GM19455 (cell line): ENCODE measurements around the gene SETD4.
"Not testable (repeated sequence)": the region's sequence is repeated elsewhere in the genome, so short reads cannot be mapped to it uniquely, and the experiment has no call there.

Experiments
- ATAC-seq: cut with Tn5 transposase; IDR thresholded peaks from one replicate; pipeline ENCODE4 v1.9.1; 2021; ENCODE audit not compliant: unreplicated experiment

SETD4 gene

DNA sequence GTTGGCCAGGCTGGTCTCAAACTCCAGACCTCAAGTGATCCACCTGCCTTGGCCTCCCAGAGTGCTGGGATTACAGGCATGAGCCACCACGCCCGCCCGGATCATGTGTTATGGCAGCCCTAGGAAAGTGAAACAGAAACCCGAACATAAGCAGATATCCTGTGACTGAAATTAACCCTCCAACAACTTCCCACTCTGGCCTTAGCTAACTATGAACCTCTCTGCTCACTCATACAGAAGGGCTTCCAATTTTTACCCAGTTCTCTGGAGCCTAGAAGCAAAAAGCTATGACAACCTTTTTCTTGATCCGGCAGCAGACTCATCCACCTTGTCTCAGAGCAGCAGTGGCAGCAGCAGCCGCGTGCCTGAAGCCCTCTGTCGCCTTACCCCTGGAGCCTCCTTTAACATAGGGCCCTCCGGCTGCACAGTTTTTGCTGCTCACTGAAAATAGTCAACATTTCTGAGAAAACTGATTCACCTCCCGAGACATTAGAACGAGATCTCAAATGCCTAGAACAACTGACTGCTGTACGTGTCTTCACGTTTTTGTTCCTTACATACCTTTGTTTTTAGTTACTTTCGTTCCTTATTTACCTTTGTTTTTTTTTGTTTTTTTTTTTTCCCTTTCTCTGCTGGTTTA, 18.8 kb upstream of the SETD4 start:
- no peak for ATAC-seq

DNA sequence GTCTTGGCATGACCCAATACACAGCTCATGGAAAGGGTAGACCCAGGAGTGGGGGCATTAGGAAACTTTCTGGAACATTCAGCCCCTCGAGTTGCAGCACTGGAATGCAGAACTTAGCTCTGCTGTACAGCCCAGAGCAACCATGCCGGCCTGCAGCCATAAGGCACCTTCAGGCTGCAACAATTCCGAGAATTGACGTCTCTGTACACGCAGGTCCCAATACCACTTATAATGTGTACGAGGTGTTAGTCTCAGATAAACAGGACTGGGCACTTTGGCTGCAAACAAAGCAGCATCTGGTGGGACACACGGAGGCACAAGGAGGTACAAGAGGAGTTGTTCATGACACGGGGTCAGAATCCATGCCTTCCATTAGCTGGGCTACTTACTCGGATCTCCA, 17.4 kb upstream of the SETD4 start:
- no peak for ATAC-seq

DNA sequence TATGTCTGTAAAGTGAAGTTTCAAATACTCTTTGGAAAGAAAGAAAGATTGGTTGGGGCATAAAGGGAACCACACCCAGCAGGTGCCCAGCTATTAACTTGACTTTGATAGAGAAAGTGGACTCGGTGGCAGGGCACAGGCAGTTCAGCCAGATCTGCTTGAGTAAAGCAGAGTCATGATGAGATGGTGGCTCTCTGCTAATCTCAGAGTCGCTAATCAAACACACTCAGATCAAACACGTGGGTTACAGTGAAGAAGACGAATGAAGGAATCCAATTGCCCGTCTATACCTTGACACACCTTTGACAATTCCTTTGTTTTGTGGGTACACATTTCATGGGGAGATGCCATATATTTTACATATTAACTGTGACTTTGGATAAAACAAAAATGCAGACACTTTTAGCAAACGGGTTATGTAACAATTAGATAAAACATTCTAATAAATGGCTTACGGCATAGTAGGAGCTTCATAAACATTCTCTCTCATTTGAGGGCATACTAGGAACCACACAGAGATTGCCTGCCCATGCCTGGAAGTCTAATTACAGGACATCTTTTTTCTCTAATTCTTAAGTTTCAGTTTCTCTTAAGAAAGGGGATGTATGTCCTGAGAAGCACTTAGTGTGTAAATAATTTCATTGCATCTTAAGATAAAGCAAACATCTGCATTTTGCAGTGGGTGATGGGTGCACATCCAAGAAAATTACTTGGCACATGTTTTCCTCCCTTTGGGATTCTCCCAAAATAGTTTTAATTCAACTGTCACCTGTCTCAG, 16.7 kb upstream of the SETD4 start:
- ATAC-seq: no peak

DNA sequence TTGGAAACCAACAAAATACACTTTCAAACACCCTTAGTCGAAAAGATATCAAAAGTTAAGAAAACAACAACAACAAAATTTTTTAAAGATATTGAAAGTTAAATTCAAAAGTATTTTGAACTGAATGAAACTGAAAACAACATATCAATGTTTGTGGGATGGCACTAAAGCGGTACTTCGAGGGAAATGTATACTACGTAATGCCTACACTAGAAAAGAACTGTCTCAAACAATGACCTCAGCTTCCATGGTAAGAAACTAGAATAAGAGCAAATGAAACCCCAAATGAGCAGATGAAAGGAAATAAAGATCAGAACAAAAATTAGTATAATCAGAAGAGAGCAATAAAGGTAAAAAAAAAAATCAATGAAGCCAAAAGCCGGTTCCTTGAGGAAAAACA, 15.6 kb upstream of the SETD4 start:
- no peak for ATAC-seq

DNA sequence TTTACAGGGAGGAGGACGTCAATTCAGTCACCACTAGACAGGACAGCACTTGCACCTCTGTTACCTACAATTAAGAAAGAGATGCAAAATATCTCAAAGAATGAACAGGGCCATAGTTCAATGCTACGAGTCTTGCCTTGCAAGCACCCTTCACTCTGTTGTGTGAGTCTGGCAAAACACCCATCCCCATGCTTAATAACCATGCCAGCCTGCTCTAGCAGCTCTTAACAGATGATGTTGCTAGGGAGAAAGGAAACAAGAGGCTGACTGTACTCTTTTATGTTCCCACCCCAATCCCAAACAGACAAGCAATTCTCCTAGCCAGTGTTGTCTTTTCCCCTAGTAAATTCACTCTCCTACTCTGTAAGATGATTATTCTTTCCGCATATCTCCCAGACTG, 14.8 kb upstream of the SETD4 start:
- no peak for ATAC-seq

DNA sequence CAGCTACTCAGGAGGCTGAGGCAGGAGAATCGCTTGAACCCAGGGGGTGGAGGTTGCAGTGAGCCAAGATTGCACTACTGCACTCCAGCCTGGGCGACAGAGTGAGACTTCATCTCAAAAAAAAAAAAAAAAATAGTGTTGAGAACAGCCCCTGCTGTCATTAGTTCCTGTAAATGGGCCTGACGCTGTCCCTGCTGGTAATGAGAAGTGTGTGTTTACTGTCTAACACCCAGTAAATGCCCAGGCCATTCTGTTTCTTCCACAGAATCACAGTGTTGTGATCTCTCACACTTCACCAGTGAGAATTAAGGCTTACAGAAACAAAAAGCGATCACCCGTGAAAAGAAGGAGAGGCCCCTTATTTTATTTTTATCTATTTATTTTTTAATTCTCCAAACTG, 13.6 kb upstream of the SETD4 start:
- ATAC-seq: not testable (repeated sequence)

DNA sequence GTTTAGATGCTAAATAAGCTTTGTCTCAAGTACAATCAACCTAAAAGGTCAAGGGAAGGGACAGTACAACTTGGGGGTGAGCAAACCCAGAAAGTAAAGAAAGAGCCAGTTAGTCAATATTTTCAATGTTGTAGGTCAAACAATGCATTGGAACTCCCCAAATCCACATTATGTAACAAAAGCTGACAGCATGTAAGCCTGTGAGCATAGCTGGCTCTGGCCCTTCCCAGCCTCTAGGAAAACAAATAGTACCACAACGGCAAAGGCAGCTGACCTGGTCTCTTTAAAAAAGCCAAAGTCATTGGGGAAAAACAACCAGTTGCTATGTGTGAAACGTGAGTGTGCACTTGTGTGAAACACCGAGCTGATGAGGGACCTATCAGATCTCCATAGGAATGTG, 12.9 kb upstream of the SETD4 start:
- ATAC-seq: no peak

DNA sequence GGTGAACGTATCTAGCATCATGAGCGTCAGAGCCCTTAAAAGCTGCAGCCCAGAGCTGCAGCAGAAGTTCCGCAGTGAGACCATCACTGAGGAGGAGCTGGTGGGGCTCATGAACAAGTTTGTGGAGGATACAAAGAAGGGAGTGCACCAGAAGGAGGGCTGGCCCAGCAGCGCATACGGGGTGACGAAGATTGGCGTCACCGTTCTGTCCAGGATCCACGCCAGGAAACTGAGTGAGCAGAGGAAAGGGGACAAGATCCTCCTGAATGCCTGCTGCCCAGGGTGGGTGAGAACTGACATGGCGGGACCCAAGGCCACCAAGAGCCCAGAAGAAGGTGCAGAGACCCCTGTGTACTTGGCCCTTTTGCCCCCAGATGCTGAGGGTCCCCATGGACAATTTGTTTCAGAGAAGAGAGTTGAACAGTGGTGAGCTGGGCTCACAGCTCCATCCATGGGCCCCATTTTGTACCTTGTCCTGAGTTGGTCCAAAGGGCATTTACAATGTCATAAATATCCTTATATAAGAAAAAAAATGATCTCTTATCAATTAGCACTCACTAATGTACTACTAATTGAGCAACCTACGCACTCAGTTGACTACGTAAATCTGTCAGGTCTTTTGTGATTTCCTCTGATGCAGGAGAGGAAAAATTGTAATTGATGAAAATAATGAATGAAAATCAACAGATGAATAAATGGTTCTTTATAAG, 12.3 kb upstream of the SETD4 start:
- ATAC-seq: no peak

DNA sequence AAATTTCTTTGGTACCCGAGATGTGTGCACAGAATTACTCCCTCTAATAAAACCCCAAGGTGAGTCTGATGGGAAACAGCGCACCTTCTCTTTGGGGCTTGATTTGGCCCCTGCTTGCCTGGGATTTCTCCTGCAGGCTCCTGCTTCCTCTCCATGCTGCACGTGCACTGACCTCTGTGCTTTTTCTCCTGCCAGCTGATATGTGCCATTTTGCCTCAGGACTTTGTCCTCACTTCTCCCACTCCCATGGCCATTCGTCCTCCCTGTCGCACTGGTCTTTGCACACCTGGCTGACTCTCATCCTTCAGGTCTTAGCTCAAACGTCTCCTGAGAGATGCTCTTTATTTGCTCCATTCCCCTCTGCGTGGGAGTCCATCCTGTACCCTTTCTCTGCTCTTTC, 10.7 kb upstream of the SETD4 start:
- no peak for ATAC-seq

DNA sequence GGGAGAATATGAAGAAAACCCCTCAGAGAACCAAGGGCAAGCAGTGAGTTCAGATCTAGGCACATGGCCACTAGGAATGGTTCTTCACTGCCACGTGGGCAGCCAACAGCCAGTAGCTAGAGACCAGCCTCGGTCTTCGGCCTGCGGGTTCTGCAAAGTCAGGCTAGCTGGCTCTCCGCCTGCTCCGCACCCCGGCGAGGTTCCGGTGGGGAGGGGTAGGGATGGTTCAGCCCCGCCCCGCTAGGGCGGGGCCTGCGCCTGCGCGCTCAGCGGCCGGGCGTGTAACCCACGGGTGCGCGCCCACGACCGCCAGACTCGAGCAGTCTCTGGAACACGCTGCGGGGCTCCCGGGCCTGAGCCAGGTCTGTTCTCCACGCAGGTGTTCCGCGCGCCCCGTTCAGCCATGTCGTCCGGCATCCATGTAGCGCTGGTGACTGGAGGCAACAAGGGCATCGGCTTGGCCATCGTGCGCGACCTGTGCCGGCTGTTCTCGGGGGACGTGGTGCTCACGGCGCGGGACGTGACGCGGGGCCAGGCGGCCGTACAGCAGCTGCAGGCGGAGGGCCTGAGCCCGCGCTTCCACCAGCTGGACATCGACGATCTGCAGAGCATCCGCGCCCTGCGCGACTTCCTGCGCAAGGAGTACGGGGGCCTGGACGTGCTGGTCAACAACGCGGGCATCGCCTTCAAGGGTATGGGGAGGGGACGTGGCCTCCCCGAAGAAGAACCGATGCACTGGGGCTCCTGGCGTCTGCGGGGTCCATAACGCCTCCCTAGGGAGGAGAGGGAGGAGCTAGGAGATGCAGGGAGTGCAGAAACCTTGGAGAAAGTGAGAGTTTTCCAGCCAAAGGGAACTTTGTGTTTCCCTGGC, 9.6 kb upstream of the SETD4 start, which contains the start of gene CBR1:
Gene CBR1, plus strand, starts transcription at position 312 of the 871 bp plus-strand sequence. Its CDS starts 92 bp downstream, at position 404.
- peak; percentile 95 for ATAC-seq

DNA sequence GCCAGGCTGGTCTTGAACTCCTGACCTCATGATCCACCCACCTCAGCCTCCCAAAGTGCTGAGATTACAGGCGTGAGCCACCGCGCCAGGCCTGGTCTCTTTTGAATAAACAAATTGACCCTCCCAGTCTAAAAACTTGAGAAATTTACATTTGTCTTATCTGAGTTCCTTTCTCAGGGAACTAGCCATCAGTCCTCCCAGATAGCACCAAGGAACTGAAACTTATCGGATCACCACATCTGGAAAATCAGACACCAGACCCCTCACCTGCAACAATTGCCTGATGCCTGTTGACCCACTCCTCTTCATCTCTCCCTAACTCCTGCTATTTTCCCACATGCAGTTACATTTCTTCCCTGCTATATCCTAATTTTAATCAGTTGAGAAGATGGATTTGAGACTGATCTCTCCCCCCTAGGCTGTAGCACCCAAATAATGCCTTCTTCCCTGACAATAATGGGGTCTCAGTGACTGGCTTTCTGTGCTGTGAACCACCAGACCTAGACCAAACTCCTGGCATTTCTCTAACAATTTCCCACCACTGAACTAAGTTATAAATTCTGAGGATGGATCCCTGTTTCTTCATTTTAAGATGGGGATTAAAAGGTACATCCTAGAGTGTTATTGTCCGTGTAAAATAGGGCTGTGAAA, 8.5 kb upstream of the SETD4 start:
- ATAC-seq: no peak

DNA sequence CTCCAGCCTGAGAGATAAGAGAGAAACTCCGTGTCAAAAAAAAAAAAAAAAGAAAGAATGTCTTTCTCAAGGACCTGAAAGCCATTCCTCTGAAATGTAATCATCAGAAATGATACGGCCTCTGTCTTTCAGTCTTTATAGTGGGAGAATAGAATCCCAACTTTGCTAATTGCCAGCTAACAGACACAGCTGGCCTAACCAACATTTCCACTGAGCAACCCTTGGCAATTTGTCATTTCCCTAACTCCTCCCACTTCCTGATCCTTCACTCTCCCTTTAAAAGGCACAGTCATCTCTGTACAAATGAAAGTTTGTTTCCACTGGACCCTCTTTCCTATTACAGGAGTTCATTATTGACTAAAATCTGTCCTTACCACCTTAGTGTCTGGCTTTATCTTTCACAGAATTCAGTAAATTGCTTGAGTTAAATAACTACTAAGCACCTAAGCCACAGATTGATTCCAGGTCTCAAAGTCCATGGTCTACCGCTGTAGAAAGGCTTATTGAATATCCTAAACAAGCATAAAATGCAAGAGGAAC, 5.2 kb upstream of the SETD4 start:
- ATAC-seq: no peak

DNA sequence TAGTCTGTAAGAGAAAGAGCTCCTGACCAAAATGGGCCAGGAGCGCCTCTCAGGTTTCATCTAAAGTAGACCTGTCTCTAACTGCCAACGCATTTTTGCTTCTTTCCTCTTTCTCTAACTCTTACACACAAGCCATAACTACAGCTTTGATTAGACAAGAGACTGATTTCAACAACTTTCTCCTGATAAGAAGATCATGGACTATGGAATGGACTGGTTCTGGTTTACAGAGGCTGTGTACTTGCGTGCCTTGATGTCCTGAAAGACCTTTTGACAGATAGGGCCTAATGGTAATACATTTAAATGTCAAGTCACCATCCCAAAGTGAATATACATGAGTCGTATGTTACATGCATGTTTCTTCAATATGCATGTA, 3.7 kb upstream of the SETD4 start:
- no peak for ATAC-seq

DNA sequence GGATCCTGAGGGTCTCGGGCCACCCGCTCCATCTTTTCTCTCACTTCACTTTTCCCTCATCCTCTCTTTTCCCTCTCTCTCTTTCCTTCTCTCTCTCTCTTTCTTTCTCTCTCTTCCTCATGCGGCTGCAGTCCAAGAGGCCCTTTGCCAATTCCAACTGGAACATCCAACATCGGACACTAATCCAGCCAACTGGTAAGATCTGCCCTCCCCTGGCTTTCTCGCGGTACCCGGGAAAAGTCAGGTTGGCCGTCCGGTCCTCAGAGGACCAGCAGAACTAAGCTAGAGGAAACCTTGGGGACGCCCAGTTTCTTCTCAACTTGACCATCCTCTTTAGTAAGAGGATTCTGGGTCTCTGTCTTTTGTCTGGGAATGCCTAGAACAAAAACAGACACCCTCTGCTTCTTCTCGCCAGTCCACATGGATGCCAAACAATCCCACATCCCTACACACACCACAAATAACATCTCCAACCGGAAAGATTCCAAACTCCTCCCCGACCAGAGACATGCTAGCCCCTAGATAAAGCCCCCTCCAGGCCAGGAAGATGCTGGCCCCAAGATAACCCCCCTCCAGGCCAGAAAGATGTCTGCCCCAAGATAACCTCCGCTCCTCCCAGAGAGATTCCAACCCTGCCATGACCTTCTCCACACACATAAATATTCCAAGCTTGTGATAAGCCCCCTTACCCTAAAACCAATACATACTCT, 3.2 kb upstream of the SETD4 start:
- no peak for ATAC-seq

DNA sequence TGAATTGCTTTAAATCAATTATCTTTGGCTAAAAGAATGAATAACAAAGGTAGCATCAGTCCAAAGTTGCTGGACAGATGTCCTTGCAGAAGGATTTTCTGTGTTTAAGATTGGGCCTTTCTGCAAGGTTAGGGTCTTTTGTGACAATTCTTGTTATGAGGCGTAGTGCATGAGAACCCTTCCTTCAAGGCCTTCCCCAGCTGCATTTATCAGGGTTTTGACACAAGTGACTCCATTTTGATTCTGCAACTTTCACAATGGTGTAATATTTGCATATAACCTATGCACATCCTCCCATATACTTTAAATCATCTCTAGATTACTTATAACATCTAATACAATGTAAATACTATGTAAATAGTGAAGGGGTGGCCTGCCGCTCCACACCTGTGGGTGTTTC, 1.1 kb upstream of the SETD4 start:
- no peak for ATAC-seq

DNA sequence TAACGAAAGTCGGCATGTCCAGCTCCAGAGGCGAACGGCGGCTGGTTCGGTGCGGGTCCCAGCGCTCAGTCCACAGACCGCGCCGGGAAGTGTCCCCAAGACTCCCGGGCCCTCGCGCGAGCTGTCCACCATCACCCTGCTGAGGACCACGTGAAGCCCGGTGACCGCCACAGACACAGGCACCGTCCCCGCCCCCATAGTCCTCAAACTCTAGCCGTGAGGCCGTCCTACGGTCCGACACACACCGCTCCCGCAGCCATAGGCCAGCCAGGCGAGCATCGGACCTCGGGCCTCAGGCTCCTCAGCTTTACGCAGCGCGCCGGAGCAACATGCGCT, 535 bp downstream of the SETD4 start:
- ATAC-seq: peak; percentile 41

DNA sequence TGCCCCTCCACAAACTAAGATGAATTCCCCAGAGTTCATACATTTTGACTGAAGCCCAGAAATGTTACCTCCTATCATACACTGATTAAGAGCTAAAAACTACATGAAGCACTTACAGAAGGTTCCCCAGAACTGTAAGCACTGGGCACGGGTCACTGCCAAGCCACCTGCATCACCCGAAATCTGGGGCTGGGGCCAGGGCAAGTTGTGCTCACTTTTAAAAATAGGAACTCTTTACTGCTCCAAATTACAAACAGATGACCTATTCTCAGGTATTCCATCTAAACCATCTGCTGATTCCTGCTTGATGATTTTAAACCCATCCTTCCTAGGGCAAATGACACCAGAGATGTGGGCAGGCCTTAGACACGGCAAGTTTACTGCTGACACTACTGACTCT, 4.8 kb downstream of the SETD4 start:
- ATAC-seq: no peak

DNA sequence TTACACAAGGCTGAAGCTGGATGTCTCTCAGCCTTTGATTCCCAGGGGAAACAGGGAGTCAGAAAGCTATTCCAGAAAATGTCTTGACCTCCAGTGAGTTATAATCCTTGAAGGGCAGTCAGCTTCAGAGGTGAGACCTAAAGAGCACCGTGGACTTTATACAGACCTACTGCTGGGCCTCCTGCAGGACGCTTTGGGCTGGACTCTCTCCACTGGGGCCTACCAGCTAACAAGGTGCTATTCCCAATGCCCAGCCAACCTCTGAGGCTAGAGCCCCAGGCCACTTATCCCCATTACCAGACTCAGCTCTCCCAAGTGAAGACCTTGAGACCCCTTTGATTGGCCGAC, 6.6 kb downstream of the SETD4 start:
- ATAC-seq: no peak

DNA sequence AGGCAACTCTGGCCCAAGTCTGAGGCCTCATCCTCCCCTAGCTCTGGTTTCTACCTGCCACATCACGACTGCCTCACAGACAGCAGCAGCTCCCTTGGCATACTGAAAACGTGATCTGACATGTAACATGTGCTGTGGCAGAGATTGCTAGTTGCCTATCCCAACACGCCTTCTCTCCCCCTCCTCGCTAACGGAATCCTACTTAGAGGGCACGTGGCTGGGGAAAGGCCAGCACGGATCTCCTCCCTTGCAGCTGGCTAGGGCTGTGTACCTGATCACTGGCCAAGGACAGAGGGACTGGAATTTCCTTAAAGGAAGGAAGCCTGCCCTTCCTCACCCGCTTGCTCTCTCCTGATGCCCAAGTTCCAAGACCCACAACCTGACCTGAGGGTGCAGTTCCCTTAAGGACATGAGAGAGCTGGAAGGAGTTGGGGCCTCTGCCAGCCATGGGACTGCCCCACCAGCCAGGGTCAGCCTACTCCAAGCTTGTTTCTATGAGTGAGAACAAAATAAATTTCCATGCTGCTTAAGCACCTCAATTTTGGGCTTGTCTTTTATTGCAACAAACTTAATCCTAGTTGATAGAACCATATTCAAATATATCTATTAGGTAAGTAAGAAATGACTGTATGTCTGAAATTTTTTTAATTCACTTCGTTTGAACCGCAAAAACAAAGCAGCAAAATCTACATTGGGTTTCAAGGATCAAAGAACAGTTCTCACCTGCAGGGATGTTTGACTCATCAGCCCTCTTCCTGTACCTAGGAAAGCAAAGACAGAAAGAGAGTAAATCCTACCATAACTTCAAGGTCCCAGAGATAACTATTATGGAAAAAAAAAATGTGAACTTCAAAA, 7.2 kb downstream of the SETD4 start:
- ATAC-seq: no peak
